HepG2 (cell line): ENCODE data around the gene AGFG1. TPM values are rescaled to one million over a fixed set of nuclear protein-coding genes. Genes with fewer than 3 reads are reported as not detected.

Experiments
- CBX5 ChIP-seq: sonication (generic); formaldehyde crosslinking; IDR thresholded peaks from 2 replicates; pipeline ENCODE4 v1.4.0; 2020; ENCODE audit warnings: missing genetic modification reagents, borderline replicate concordance
- HCFC1 ChIP-seq: fragments of 150-350 bp; IDR thresholded peaks from 2 replicates; pipeline ENCODE4 v1.6.1; 2014; ENCODE audit warnings: low read depth, low read length
- HDAC1 ChIP-seq: sonication (generic); formaldehyde crosslinking; IDR thresholded peaks from 2 replicates; pipeline ENCODE4 v1.5.1; 2020; ENCODE audit warnings: mild to moderate bottlenecking, missing genetic modification reagents
- HOXA7 ChIP-seq: sonication (generic); formaldehyde crosslinking; IDR thresholded peaks from 2 replicates; pipeline ENCODE4 v1.8.1; 2022; ENCODE audit warnings: mild to moderate bottlenecking, missing genetic modification reagents, moderate library complexity
- JARID2 ChIP-seq: sonication (generic); formaldehyde crosslinking; IDR thresholded peaks from 2 replicates; pipeline ENCODE4 v1.8.1; 2023; ENCODE audit warnings: missing genetic modification reagents, inconsistent platforms; ENCODE audit not compliant: insufficient replicate concordance
- JUNB ChIP-seq: sonication (generic); formaldehyde crosslinking; IDR thresholded peaks from 2 replicates; pipeline ENCODE4 v1.8.0; 2022; ENCODE audit warnings: missing genetic modification reagents, mild to moderate bottlenecking, borderline replicate concordance
- PTBP1 ChIP-seq: fragments of 200-400 bp; formaldehyde crosslinking; IDR thresholded peaks from 2 replicates; pipeline ENCODE4 v1.6.1; 2018; ENCODE audit warnings: low read length, low read depth; ENCODE audit not compliant: poor library complexity, severe bottlenecking
- ZBTB38 ChIP-seq: sonication (generic); formaldehyde crosslinking; IDR thresholded peaks from 2 replicates; pipeline ENCODE4 v1.5.1; 2020; ENCODE audit warnings: mild to moderate bottlenecking, missing genetic modification reagents
- ZFP36L2 ChIP-seq: sonication (generic); formaldehyde crosslinking; IDR thresholded peaks from 2 replicates; pipeline ENCODE4 v1.4.0; 2020; ENCODE audit warnings: missing genetic modification reagents
- ZNF20 ChIP-seq: sonication (generic); formaldehyde crosslinking; IDR thresholded peaks from 2 replicates; pipeline ENCODE4 v1.4.0; 2020; ENCODE audit warnings: mild to moderate bottlenecking, moderate library complexity, missing genetic modification reagents
- ZNF260 ChIP-seq: sonication (generic); formaldehyde crosslinking; IDR thresholded peaks from 2 replicates; pipeline ENCODE4 v1.4.0; 2020; ENCODE audit warnings: missing genetic modification reagents, low read depth, mild to moderate bottlenecking, borderline replicate concordance
- ZNF329 ChIP-seq: sonication (generic); formaldehyde crosslinking; IDR thresholded peaks from 2 replicates; pipeline ENCODE4 v1.9.0; 2021; ENCODE audit warnings: low read depth, mild to moderate bottlenecking, missing genetic modification reagents
- ZNF496 ChIP-seq: sonication (generic); formaldehyde crosslinking; IDR thresholded peaks from 2 replicates; pipeline ENCODE4 v1.8.1; 2023; ENCODE audit warnings: mild to moderate bottlenecking, moderate library complexity, missing genetic modification reagents; ENCODE audit not compliant: insufficient replicate concordance
- ZNF766 ChIP-seq: sonication (generic); formaldehyde crosslinking; IDR thresholded peaks from 2 replicates; pipeline ENCODE4 v1.5.0; 2020; ENCODE audit warnings: missing genetic modification reagents, borderline replicate concordance
- ZSCAN20 ChIP-seq: sonication (generic); formaldehyde crosslinking; IDR thresholded peaks from 2 replicates; pipeline ENCODE4 v1.4.0; 2020; ENCODE audit warnings: missing genetic modification reagents, mild to moderate bottlenecking, borderline replicate concordance
- polyA plus RNA-seq, 8 experiments: library from polyadenylated mRNA; depleted of rRNA in 3 of 8; stranded (reverse) in 7 of 8; unstranded in 1 of 8; fragments of >200 nt; fragmentation: Illumina TruSeq in 4 of 8; extraction: Trizol in 4 of 8; gene quantifications; 2 replicates each; pipeline versions ENCODE4 v1.2.1 to v1.2.3, GENCODE V29; 2011 to 2016; ENCODE audit warnings: low read depth in 4 of 8, missing spikeins in 1 of 8, mixed read lengths in 1 of 8; ENCODE audit not compliant: insufficient read depth in 1 of 8
- total RNA-seq, 5 experiments: library from RNA; depleted of rRNA; stranded (reverse); fragments of >200 nt; fragmentation: Illumina TruSeq; extraction: Trizol; gene quantifications; 2 replicates each; pipeline ENCODE4 v1.2.3, GENCODE V29; 2016; ENCODE audit warnings: low read depth in 1 of 5
- TF ChIP-seq, protein P1 (sequence below): IDR thresholded peaks from 2 replicates; pipeline ENCODE4 v1.6.1; 2012; ENCODE audit warnings: inconsistent platforms
- TF ChIP-seq, protein P2 (sequence below): sonication (generic); formaldehyde crosslinking; IDR thresholded peaks from 2 replicates; pipeline ENCODE4 v1.8.0; 2022; ENCODE audit warnings: mild to moderate bottlenecking, missing genetic modification reagents, borderline replicate concordance
- TF ChIP-seq, protein P3 (sequence below): sonication (generic); formaldehyde crosslinking; IDR thresholded peaks from 2 replicates; pipeline ENCODE4 v1.5.0; 2020; ENCODE audit warnings: missing genetic modification reagents
- TF ChIP-seq, protein P4 (sequence below): sonication (generic); formaldehyde crosslinking; IDR thresholded peaks from 2 replicates; pipeline ENCODE4 v1.9.0; 2021; ENCODE audit warnings: missing genetic modification reagents, mild to moderate bottlenecking, borderline replicate concordance
- TF ChIP-seq, protein P5 (sequence below): sonication (generic); formaldehyde crosslinking; IDR thresholded peaks from 2 replicates; pipeline ENCODE4 v1.5.1; 2020; ENCODE audit warnings: missing genetic modification reagents, mild to moderate bottlenecking, borderline replicate concordance
- TF ChIP-seq, protein P6 (sequence below): sonication (generic); formaldehyde crosslinking; conservative IDR thresholded peaks from 2 replicates; pipeline ENCODE4 v1.4.0; 2020; ENCODE audit warnings: missing genetic modification reagents

AGFG1 gene
- total and polyA plus RNA-seq, 2 of the 13 experiments (the other 11 are each of a cell fraction or from before 2014, with no cell fraction given), result 145 to 168 TPM

DNA sequence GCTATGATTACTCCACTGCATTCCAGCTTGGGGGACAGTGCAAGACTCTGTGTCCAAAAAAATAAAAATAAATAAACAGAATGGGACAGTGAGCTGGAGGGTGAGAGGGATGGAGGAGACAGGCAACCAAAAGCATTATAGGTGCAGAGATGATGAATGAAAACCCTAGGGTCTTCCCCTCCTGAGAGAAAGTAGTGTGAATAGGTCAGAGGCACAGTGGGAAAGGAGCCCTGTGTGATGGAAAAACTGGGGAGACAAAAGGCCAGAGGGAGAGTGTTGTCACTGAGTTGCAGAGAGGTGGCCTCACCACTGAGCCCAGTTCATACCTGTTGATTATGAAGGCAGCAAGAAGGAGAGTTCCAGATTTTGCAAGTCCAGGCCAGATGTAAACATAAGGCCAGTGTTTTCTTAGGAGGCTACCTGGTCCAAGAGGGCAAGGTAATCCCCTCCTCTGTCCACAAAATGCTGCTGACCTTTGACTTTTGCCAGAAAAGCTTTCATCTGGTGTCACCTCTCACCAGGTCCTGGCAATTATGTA, 17.6 kb upstream of the AGFG1 start (continued):
- TF ChIP-seq ZNF329 (no peak), HCFC1 (no peak), JUNB (CRISPR knock-in tag) (no peak), HDAC1 (CRISPR knock-in tag) (peak; percentile 78), ZBTB38 (no peak), JARID2 (CRISPR knock-in tag) (no peak), ZNF20 (CRISPR knock-in tag) (no peak), ZSCAN20 (CRISPR knock-in tag) (no peak), HOXA7 (CRISPR knock-in tag) (no peak), PTBP1 (no peak), ZNF260 (no peak), ZNF766 (CRISPR knock-in tag) (no peak), ZNF496 (CRISPR knock-in tag) (no peak), CBX5 (CRISPR knock-in tag) (peak; percentile 41; the same call in 1 of the 2 replicates), ZFP36L2 (CRISPR knock-in tag) (no peak)
- TF ChIP-seq, protein P1, sequence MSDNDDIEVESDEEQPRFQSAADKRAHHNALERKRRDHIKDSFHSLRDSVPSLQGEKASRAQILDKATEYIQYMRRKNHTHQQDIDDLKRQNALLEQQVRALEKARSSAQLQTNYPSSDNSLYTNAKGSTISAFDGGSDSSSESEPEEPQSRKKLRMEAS, result peak; percentile 48; the same call in 1 of the 2 replicates
- TF ChIP-seq, protein P2, sequence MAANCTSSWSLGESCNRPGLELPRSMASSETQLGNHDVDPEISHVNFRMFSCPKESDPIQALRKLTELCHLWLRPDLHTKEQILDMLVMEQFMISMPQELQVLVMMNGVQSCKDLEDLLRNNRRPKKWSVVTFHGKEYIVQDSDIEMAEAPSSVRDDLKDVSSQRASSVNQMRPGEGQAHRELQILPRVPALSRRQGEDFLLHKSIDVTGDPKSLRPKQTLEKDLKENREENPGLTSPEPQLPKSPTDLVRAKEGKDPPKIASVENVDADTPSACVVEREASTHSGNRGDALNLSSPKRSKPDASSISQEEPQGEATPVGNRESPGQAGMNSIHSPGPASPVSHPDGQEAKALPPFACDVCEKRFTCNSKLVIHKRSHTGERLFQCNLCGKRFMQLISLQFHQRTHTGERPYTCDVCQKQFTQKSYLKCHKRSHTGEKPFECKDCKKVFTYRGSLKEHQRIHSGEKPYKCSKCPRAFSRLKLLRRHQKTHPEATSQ (CRISPR knock-in tag), result 0 out of 2 replicates have a peak, but pooled peaks have one; percentile 21
- TF ChIP-seq, protein P3, sequence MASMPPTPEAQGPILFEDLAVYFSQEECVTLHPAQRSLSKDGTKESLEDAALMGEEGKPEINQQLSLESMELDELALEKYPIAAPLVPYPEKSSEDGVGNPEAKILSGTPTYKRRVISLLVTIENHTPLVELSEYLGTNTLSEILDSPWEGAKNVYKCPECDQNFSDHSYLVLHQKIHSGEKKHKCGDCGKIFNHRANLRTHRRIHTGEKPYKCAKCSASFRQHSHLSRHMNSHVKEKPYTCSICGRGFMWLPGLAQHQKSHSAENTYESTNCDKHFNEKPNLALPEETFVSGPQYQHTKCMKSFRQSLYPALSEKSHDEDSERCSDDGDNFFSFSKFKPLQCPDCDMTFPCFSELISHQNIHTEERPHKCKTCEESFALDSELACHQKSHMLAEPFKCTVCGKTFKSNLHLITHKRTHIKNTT (CRISPR knock-in tag), result no peak
- TF ChIP-seq, protein P4, sequence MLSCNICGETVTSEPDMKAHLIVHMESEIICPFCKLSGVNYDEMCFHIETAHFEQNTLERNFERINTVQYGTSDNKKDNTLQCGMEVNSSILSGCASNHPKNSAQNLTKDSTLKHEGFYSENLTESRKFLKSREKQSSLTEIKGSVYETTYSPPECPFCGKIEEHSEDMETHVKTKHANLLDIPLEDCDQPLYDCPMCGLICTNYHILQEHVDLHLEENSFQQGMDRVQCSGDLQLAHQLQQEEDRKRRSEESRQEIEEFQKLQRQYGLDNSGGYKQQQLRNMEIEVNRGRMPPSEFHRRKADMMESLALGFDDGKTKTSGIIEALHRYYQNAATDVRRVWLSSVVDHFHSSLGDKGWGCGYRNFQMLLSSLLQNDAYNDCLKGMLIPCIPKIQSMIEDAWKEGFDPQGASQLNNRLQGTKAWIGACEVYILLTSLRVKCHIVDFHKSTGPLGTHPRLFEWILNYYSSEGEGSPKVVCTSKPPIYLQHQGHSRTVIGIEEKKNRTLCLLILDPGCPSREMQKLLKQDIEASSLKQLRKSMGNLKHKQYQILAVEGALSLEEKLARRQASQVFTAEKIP (CRISPR knock-in tag), result no peak
- TF ChIP-seq, protein P5, sequence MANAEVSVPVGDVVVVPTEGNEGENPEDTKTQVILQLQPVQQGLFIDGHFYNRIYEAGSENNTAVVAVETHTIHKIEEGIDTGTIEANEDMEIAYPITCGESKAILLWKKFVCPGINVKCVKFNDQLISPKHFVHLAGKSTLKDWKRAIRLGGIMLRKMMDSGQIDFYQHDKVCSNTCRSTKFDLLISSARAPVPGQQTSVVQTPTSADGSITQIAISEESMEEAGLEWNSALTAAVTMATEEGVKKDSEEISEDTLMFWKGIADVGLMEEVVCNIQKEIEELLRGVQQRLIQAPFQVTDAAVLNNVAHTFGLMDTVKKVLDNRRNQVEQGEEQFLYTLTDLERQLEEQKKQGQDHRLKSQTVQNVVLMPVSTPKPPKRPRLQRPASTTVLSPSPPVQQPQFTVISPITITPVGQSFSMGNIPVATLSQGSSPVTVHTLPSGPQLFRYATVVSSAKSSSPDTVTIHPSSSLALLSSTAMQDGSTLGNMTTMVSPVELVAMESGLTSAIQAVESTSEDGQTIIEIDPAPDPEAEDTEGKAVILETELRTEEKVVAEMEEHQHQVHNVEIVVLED, result no peak
- TF ChIP-seq, protein P6, sequence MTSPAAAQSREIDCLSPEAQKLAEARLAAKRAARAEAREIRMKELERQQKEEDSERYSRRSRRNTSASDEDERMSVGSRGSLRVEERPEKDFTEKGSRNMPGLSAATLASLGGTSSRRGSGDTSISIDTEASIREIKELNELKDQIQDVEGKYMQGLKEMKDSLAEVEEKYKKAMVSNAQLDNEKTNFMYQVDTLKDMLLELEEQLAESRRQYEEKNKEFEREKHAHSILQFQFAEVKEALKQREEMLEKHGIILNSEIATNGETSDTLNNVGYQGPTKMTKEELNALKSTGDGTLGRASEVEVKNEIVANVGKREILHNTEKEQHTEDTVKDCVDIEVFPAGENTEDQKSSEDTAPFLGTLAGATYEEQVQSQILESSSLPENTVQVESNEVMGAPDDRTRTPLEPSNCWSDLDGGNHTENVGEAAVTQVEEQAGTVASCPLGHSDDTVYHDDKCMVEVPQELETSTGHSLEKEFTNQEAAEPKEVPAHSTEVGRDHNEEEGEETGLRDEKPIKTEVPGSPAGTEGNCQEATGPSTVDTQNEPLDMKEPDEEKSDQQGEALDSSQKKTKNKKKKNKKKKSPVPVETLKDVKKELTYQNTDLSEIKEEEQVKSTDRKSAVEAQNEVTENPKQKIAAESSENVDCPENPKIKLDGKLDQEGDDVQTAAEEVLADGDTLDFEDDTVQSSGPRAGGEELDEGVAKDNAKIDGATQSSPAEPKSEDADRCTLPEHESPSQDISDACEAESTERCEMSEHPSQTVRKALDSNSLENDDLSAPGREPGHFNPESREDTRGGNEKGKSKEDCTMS (CRISPR knock-in tag), result no peak
